ENCODE data around the gene RHOU. TPM values are rescaled to one million over a fixed set of nuclear protein-coding genes. Genes with fewer than 3 reads are reported as not detected.

Gene RHOU
- total and polyA plus RNA-seq, 2 of the 13 experiments (the other 11 are each of a cell fraction or from before 2014, with no cell fraction given), result 11.9 to 18.5 TPM

GRCh38 chr1:228727681-228728171 lies 7.6 kb upstream of the RHOU start:
- H2AFZ ChIP-seq (ENCODE audit: low read length), result no peak overlapping the region
- BruUV-seq (replicated peaks), result no TSS peak
- H3K4me1 ChIP-seq (ENCODE audit: insufficient read depth, low read length), result peaks cover 8% of the 10 kb centered on the region
- no peak overlapping the region for H3K9ac ChIP-seq (ENCODE audit: insufficient read depth, low read depth, low read length)
- in situ Hi-C loops (cut with HindIII; ENCODE audit: extremely low pct_ligation_motif_present, low pct_unique_long_range_greater_than_20kb), result no loop called here
- FAIRE-seq, result no peak
- peaks cover 2 to 12% of the 10 kb centered on the region in 2 experiments; a peak in 4 of 5 replicates for H3K27me3 ChIP-seq (ENCODE audit: control insufficient read depth in 1 of 2, insufficient read depth in 2 of 2, low read length in 2 of 2)
- ChIA-PET POLR2A (no interaction called here), CTCF (ENCODE audit: low intra/inter-chr PET ratio, low total read pairs) (no interaction called here)
- no peaks in the 10 kb centered on the region for H4K20me1 ChIP-seq (ENCODE audit: insufficient read depth, low read length)
- H3K4me3 ChIP-seq (replicated peaks in 1 of 3; ENCODE audit: insufficient read depth in 1 of 3, low read depth in 2 of 3, low read length in 3 of 3), result no peak overlapping the region
- no peaks in the 10 kb centered on the region for H3K9me3 ChIP-seq (ENCODE audit: low read length)
- no peaks in the 10 kb centered on the region for H3K36me3 ChIP-seq (replicated peaks in 1 of 2; ENCODE audit: control insufficient read depth in 1 of 2, insufficient read depth in 2 of 2, low read length in 2 of 2)
- H3K79me2 ChIP-seq (ENCODE audit: insufficient read depth, low read length), result no peaks in the 10 kb centered on the region
- TF ChIP-seq BATF2 (CRISPR knock-in tag; IDR thresholded peaks at IDR 0.05) (no peak), MLX (CRISPR knock-in tag; IDR thresholded peaks at IDR 0.05) (no peak), ZFX (CRISPR knock-in tag; IDR thresholded peaks at IDR 0.05; ENCODE audit: low read depth) (no peak), MAX (IDR thresholded peaks at IDR 0.05) (no peak), MAF1 (CRISPR knock-in tag; IDR thresholded peaks at IDR 0.05; ENCODE audit: borderline replicate concordance) (no peak), ZNF709 (CRISPR knock-in tag; IDR thresholded peaks at IDR 0.05) (no peak), SMAD9 (CRISPR knock-in tag; IDR thresholded peaks at IDR 0.05) (no peak), ZNF777 (CRISPR knock-in tag; IDR thresholded peaks at IDR 0.05) (no peak), PHF8 (CRISPR knock-in tag; IDR thresholded peaks at IDR 0.05) (no peak), MTA3 (CRISPR knock-in tag; IDR thresholded peaks at IDR 0.05) (no peak), MBD4 (IDR thresholded peaks at IDR 0.05; ENCODE audit: borderline replicate concordance, low read length) (no peak), ZNF496 (CRISPR knock-in tag; IDR thresholded peaks at IDR 0.05; ENCODE audit: insufficient replicate concordance) (no peak), ZNF232 (CRISPR knock-in tag; IDR thresholded peaks at IDR 0.05; ENCODE audit: borderline replicate concordance) (no peak), ZNF12 (CRISPR knock-in tag; IDR thresholded peaks at IDR 0.05) (no peak), SNRNP70 (IDR thresholded peaks at IDR 0.05; ENCODE audit: low read depth, low read length) (no peak), HMGXB4 (CRISPR knock-in tag; IDR thresholded peaks at IDR 0.05; ENCODE audit: borderline replicate concordance in 1 of 2, low read depth in 1 of 2) (no peak)
- DNase-seq (ENCODE audit: low spot score), result no peak
- ATAC-seq, result no peak
- 0% methylated on average over 1 of the region's 1 CpG for WGBS (ENCODE audit: low lambda C conversion rate)
- H3K27ac ChIP-seq (ENCODE audit: extremely low read length, insufficient read depth, low read length), result no peak overlapping the region
- H3K4me2 ChIP-seq (ENCODE audit: low read depth, low read length), result no peak overlapping the region
- intact Hi-C loops (cut with micrococcal nuclease; ENCODE audit: unreplicated experiment), result no loop called here

All from HepG2 (cell line).